Fibroblast of the aortic adventitia (primary cell): ENCODE measurements around the gene IGF2R. TPM values are rescaled to one million over a fixed set of nuclear protein-coding genes. Genes with fewer than 3 reads are reported as not detected.

ENCODE experiments used
- DNase-seq: peaks from one replicate; pipeline ENCODE4 v3.0.0-alpha.2; 2010; ENCODE audit warnings: low read depth
- H3K4me3 ChIP-seq: 2 replicates; pipeline ENCODE4 v1.5.1; 2011; ENCODE audit warnings: low read depth, mild to moderate bottlenecking, control low read depth, low read length, moderate library complexity
- CTCF ChIP-seq: IDR thresholded peaks from 2 replicates; pipeline ENCODE4 v1.5.1; 2011; ENCODE audit warnings: mild to moderate bottlenecking, low read length, control low read depth, inconsistent platforms; ENCODE audit not compliant: insufficient read depth
- total RNA-seq: library from RNA; depleted of rRNA; stranded (reverse); fragments of >200 nt; gene quantifications from 2 replicates; pipeline ENCODE4 v1.2.3, GENCODE V29; 2012; ENCODE audit warnings: low replicate concordance

The IGF2R gene
- total RNA-seq, 1 donor: 112 TPM

DNA sequence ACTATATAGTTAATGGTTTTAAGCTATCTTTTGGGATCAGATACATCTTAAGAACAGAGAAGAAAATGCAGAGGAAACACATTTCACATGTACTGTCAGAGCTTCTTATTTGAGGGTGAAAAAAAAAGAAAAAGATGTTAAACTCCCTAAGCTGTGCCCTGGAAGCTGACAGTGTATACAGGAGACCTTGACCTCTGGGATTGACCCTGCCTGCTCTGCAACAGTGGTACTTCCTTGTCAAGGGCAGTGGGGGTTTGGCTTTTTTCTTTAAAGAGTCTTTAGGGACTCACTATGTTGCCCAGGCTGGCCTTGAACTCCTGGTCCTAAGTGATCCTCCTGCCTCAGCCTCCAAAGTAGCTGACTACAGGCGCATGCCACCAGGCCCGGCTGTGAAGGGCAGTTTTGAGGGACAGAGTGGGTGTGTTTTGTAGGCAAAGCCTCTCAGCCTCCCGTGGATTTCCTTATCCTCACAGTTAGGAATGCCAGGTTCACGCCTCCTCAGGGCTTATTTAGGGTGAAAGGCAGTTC lies 92.1 kb downstream of the IGF2R start:
- DNase-seq: no peak
- no peak overlapping the region for H3K4me3 ChIP-seq
- TF ChIP-seq CTCF: no peak

GRCh38 chr6:160063771-160064413 lies 95.0 kb downstream of the IGF2R start:
- no peak overlapping the region for H3K4me3 ChIP-seq
- DNase-seq: no peak
- no peak for TF ChIP-seq CTCF

DNA sequence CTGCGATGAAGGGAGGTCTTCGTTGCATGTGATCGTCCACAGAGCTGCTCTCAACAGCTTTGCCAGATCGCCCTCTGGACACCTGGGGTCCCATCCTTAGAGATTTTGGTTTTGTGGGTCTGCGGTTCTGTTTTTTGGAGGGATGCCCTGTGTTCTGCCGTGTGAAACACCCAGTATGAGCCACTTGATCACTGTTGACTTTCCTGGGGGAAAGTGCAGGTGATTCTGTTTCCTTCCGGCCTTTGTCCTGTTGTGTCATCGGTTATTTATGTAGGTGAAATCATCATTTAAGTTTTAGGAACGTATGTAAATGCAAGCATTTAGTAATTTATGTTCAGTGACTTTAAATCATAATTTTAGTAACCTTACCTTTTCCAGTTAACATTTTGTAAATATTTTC lies 96.3 kb downstream of the IGF2R start:
- TF ChIP-seq CTCF: no peak
- H3K4me3 ChIP-seq: no peak overlapping the region
- DNase-seq: no peak

DNA sequence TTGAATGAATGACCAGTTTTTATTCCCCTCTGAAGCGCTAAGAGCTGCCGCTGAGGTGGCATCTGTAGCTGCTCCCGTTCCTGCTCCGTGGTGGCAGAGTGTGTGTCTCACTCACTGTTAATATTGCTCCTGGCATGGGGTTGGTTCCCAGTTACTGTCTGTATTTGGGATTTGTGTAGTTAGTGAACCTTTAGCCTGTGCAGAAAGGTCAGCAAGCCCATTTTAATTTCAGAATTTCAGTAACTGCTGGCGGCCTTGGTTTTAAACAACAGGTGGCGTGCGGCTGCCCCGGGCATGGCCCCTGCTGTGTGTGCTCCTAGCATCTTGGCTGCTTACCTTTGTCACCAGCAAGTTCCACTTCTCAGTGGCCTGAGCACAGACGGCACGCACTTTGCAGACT lies 98.7 kb downstream of the IGF2R start:
- H3K4me3 ChIP-seq: no peak overlapping the region
- DNase-seq: no peak
- TF ChIP-seq CTCF: no peak

DNA sequence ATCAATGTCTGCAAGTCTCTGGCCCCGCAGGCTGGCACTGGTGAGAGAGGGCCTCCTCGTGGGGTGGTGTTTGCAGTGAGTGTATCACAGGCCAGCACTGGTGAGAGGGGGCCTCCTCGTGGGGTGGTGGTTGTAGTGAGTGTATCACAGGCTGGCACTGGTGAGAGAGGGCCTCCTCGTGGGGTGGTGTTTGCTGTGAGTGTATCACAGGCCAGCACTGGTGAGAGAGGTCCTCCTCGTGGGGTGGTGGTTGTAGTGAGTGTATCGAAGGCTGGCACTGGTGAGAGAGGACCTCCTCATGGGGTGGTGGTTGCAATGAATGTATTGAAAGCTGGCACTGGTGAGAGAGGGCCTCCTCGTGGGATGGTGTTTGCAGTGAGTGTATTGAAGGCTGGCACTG lies 99.5 kb downstream of the IGF2R start:
- TF ChIP-seq CTCF: no peak
- H3K4me3 ChIP-seq: no peak overlapping the region
- no peak for DNase-seq

- no peak for DNase-seq
- no peak for TF ChIP-seq CTCF
- no peak overlapping the region for H3K4me3 ChIP-seq
These were observed 100.2 kb downstream of the IGF2R start for GRCh38 chr6:160069050-160069454.

GRCh38 chr6:160069459-160069858 lies 100.6 kb downstream of the IGF2R start:
- DNase-seq: no peak
- H3K4me3 ChIP-seq: no peak overlapping the region
- TF ChIP-seq CTCF: no peak
